Nephron (organoid): ENCODE data around the gene CASTOR1.

ENCODE experiments used
- H3K27ac Mint-ChIP-seq, 3 experiments: 2 replicates each; pipeline ENCODE4 v1.8.0; 2020; ENCODE audit warnings: mixed read lengths in 3 of 3, mild to moderate bottlenecking in 2 of 3, moderate library complexity in 1 of 3
- H3K27me3 Mint-ChIP-seq: 2 replicates; pipeline ENCODE4 v1.8.0; 2021; ENCODE audit warnings: low read depth, mild to moderate bottlenecking, moderate library complexity, mixed read lengths
- H3K36me3 Mint-ChIP-seq: 2 replicates; pipeline ENCODE4 v1.8.0; 2020; ENCODE audit warnings: low read depth, mixed read lengths
- H3K4me1 Mint-ChIP-seq: 2 replicates; pipeline ENCODE4 v1.8.0; 2020; ENCODE audit warnings: mixed read lengths
- H3K4me3 Mint-ChIP-seq, 3 experiments: 2 replicates each; pipeline ENCODE4 v1.8.0; 2020; ENCODE audit warnings: mild to moderate bottlenecking in 3 of 3, mixed read lengths in 3 of 3, moderate library complexity in 2 of 3
- H3K9me3 Mint-ChIP-seq: 2 replicates; pipeline ENCODE4 v1.8.0; 2020; ENCODE audit warnings: mixed read lengths
- CTCF ChIP-seq, 3 experiments: fragments of 200-600 bp; sonication (generic); IDR thresholded peaks; one replicate each; pipeline ENCODE4 v1.5.0; 2021; ENCODE audit warnings: antibody characterized with exemption in 3 of 3; ENCODE audit not compliant: unreplicated experiment in 3 of 3

Gene CASTOR1

GRCh38 chr22:30252411-30253204 is 36.7 kb downstream of the CASTOR1 start:
- Mint-ChIP-seq H3K27ac (peak overlapping the region; percentile 77 to 90 (median 81)), H3K36me3 (no peaks in the 10 kb centered on the region), H3K9me3 (no peaks in the 10 kb centered on the region), H3K4me1 (peaks cover 58% of the 10 kb centered on the region), H3K27me3 (peaks cover 24% of the 10 kb centered on the region), H3K4me3 (peak overlapping the region in 2 of 3 experiments; percentile 5 to 6)
- no peak for TF ChIP-seq CTCF (IDR thresholded peaks at IDR 0.05; ENCODE audit: unreplicated experiment in 3 of 3)

- TF ChIP-seq CTCF (IDR thresholded peaks at IDR 0.05; ENCODE audit: unreplicated experiment in 3 of 3), result no peak
- Mint-ChIP-seq H3K4me1 (peaks cover 58% of the 10 kb centered on the region), H3K36me3 (no peaks in the 10 kb centered on the region), H3K4me3 (no peak overlapping the region), H3K27me3 (peaks cover 33% of the 10 kb centered on the region), H3K27ac (peak overlapping the region; percentile 67 to 81 (median 72)), H3K9me3 (no peaks in the 10 kb centered on the region)
These were observed 37.6 kb downstream of the CASTOR1 start for GRCh38 chr22:30251711-30252110.

- H3K27me3 Mint-ChIP-seq, result peaks cover 37% of the 10 kb centered on the region
These were observed 38.5 kb downstream of the CASTOR1 start for GRCh38 chr22:30250661-30251267.

GRCh38 chr22:30250039-30250565 is 39.2 kb downstream of the CASTOR1 start:
- H3K4me3 Mint-ChIP-seq, result peak overlapping the region in 1 of 3 experiments; percentile 47
- TF ChIP-seq CTCF (IDR thresholded peaks at IDR 0.05; ENCODE audit: unreplicated experiment in 3 of 3), result no peak
- no peaks in the 10 kb centered on the region for H3K36me3 Mint-ChIP-seq
- H3K9me3 Mint-ChIP-seq, result no peaks in the 10 kb centered on the region
- H3K27ac Mint-ChIP-seq, result peak overlapping the region; percentile 9 to 43 (median 25)
- peaks cover 54% of the 10 kb centered on the region for H3K4me1 Mint-ChIP-seq
- peaks cover 42% of the 10 kb centered on the region for H3K27me3 Mint-ChIP-seq

More at GRCh38 chr22:30250661-30251267, 38.5 kb downstream of the CASTOR1 start:
- Mint-ChIP-seq H3K4me1 (peaks cover 54% of the 10 kb centered on the region), H3K4me3 (no peak overlapping the region), H3K9me3 (no peaks in the 10 kb centered on the region), H3K27ac (peak overlapping the region in 2 of 3 experiments; percentile 72 to 81), H3K36me3 (no peaks in the 10 kb centered on the region)
- no peak for TF ChIP-seq CTCF (IDR thresholded peaks at IDR 0.05; ENCODE audit: unreplicated experiment in 3 of 3)

GRCh38 chr22:30249049-30250038 is 40.0 kb downstream of the CASTOR1 start:
- no peaks in the 10 kb centered on the region for H3K36me3 Mint-ChIP-seq
- H3K27ac Mint-ChIP-seq, result peak overlapping the region; percentile 9 to 43 (median 25)
- no peak for TF ChIP-seq CTCF (IDR thresholded peaks at IDR 0.05; ENCODE audit: unreplicated experiment in 3 of 3)
- no peaks in the 10 kb centered on the region for H3K9me3 Mint-ChIP-seq
- H3K27me3 Mint-ChIP-seq, result peaks cover 42% of the 10 kb centered on the region
- peaks cover 54% of the 10 kb centered on the region for H3K4me1 Mint-ChIP-seq
- peak overlapping the region in 1 of 3 experiments; percentile 47 for H3K4me3 Mint-ChIP-seq
